Fibroblast of skin of abdomen (primary cell): ENCODE data around the gene VEZF1. TPM values are rescaled to one million over a fixed set of nuclear protein-coding genes. Genes with fewer than 3 reads are reported as not detected.

Experiments used
- DNase-seq: peaks from one replicate; pipeline ENCODE4 v3.0.0-alpha.2; 2013
- polyA plus RNA-seq, 2 experiments: library from polyadenylated mRNA; unstranded; fragments of 120-200 nt; gene quantifications; one replicate each; pipeline ENCODE4 v1.2.1, GENCODE V29; 2013; ENCODE audit not compliant: insufficient read length in 2 of 2

VEZF1 gene, protein sequence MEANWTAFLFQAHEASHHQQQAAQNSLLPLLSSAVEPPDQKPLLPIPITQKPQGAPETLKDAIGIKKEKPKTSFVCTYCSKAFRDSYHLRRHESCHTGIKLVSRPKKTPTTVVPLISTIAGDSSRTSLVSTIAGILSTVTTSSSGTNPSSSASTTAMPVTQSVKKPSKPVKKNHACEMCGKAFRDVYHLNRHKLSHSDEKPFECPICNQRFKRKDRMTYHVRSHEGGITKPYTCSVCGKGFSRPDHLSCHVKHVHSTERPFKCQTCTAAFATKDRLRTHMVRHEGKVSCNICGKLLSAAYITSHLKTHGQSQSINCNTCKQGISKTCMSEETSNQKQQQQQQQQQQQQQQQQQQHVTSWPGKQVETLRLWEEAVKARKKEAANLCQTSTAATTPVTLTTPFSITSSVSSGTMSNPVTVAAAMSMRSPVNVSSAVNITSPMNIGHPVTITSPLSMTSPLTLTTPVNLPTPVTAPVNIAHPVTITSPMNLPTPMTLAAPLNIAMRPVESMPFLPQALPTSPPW
- polyA plus RNA-seq (2013, experiment 1 of 2; ENCODE audit: insufficient read length) = 48.0 TPM
- 46.2 TPM for polyA plus RNA-seq (2013, experiment 2 of 2; ENCODE audit: insufficient read length)

DNA sequence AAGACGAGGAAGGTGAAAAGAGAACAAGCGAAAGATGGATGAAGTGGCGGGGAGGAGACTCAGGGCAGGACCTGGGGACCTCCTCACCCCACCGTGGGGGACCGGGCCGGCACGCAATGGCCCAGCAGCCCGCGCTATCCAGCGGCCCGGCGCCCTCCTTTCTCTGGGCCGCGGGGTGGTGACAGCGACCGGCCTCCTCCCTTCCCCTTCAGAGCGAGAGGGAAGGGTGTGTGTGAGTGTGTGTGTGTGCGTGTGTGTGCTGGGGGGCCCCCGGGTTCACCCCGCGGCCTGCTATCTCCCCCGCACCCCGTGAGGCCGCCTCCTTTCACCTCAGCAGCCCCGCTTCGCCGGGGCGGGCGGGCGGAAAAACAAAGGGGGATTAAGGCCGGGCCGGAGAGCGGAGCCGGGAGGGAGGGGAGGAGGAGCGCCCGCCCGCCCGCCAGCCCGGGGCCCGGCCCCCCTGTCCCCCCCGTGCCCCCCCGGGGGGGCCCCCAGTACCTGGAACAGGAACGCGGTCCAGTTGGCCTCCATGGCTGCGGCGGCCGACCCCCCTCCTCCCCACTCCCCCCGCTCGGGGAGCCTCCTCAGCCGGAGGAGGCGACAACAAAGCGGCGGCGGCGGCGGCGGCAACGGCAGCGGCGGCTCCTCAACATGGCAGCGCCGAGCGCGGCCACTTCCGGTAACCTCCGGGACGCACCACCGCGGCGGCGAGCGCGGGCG is at the start of gene VEZF1:
VEZF1 (minus strand) TSS at position 674 of the 720 bp plus-strand sequence; CDS start at position 531, 143 bp downstream.
- DNase-seq = peak; percentile 77

DNA sequence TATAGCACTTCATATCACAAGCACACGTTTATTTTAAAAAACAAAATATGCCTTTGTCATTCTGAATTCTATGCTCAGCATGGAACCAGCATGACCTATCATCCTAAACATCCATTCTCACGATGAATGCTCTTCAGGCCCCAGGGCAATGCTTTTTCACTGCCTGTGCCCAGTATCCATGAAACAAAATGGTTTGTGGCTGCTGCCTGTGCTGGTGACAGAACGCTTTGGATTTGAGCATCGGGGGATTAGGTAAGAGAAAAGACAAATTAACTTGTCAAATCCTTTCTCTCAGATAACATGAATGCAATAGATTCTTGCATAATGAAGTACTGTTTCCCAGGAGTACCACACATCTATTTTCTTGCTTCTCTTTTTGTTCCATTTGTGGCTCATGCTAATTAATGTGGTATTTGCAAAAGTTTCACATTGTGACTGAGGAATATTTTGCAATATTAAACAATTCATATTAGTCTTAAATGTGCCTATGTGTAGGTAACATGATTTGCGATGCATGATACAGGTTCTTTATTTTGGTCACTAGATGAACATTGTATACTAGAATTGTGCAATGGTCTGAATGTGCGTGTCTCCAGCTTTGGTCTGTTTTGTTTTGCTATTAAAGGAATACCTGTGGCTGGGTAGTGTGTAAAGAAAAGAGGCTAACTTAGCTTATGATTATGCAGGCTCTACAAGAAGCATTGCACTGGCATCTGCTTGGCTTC is 44.8 kb upstream of the VEZF1 start:
- DNase-seq = no peak

DNA sequence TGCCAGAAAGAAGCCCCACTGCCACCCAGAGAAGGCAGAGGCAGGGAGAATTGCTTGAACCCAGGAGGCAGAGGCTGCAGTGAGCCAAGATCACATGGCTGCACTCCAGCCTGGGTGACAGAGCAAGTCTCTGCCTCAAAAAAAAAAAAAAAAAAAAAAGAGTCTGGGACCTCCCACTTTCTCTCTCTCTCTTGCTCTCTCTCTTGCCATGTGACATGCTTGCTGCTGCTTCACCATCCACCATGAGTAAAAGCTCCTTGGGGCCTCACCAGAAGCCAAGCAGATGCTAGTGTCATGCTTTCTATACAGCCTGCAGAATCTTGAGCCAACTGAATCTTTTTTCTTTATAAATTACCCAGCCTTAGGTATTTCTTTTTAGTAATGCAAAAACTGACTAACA is 40.5 kb upstream of the VEZF1 start:
- no peak for DNase-seq

DNA sequence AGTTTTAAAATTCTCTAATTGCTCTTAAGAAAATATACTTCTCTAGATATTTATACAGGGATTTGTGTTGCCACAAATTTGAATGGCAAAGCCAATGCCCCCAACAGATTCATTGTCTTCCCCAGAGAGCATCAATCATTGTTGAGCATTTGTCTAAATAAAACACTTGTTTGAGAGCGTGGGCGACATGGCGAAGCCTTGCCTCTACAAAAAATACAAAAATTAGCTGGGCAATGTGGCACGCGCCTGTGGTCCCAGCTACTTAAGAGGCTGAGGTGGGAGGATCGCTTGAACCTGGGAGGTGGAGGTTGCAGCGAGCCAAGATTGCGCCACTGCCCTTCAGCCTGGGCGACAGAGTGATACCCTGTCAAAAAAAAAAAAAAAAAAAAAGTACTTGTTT is 32.3 kb upstream of the VEZF1 start:
- no peak for DNase-seq

DNA sequence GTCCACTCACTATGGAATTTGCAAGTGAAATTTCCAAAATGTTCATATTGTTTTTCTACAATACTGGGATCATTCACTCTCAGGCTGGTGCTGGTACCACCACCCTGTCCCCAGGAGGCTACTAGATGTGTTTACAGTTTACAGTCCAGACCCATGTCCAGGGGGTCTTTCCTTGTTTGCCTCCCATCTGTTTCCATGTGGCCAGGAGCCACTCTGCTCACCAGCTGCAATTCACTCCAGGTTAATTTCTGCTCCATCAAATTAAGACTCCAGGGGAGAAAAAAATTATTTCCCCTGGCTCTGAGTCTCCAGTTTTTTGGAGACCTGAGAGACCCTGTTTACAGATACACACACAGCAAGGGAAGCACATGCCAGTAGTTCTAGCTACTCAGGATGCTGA is 31.5 kb upstream of the VEZF1 start:
- no peak for DNase-seq

DNA sequence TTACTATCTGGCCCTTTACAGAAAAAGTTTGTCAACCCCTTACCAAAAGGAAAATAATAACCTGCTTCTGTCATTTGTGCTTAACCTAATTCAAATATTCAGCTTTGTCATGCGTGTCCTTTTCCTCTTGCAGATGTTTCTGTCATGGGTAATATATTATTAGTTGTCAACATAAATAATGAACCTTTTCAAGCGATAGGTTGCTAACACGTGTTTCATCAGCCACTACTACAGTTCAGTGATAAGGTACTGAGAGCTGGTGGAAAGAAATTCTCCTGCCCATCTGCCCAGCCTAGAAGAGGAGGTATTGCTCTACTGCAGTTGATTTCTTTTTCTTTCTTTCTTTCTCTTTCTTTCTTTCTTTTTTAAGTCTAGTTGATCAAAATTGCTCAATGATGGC is 31.0 kb upstream of the VEZF1 start:
- no peak for DNase-seq

DNA sequence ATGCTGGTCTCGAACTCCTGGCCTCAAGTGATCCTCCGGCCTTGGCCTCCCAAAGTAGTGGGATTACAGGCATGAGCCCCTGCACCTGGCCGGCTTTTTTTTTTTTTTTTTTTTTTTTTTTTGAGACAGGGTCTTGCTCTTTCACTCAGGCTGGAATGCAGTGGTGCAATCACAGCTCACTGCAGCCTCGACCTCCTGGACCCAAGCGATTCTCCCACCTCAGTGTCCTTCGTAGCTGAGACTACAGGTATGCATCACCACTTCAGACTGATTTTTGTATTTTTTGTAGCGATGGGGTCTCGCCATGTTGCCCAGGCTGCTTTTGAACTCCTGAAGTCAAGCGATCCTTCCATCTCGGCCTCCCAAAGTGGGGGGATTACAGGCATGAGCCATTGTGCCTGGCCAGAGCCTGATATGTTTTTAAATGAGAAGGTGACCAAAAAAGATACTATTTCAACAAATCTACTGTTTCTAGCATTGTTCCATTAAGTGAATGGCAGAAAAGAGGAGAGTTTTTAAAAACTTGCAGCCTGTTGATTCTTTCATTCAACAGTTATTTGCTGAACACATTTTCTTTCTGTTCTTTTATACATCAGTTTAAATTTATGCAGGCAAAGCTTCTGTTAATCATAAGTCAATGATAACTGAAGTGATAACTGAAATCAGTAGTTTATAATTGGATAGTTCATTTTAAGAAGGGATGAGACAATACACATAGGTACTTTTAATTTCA is 22.2 kb upstream of the VEZF1 start:
- DNase-seq = no peak

DNA sequence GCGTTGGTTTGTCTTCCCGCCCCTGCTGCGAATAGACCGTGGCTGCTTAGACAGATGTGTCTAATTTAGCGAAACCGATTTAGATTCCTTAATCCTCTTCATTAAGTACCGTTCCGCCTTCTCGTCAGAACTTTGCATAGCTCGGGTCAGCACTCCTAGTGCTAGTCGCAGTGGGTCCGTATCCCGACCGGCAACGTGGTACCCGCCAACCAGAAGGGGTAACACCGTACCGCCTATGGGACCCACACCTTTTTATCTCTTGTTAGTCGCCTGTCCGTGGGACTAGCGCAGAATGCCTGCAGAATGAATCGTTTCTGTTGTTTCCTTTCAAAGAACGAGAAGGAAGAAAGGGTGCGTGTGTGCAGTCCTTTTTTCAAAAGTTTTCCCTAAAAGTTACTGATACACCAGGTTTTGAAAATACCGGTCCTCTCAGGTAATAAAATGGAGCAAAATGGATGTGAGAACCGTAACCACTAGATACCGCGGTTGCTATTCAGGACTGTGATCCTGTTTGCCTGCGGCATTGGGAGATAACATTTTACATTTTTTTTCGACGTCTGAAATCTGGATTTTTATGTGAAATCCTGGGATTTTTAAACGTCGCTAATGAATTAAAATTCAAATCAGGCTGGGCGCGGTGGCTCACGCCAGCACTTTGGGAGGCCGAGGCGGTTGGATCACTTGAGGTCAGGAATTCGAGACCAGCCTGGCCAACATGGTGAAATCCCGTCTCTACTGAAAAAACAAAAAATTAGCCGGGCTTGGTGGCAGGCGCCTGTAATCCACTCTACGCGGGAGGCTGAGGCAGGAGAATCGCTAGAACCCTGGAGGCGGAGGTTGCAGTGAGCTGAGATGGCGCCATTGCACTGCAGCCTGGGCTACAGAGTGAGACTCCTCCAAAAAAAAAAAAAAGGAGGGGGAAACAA is 20.0 kb upstream of the VEZF1 start:
- no peak for DNase-seq

DNA sequence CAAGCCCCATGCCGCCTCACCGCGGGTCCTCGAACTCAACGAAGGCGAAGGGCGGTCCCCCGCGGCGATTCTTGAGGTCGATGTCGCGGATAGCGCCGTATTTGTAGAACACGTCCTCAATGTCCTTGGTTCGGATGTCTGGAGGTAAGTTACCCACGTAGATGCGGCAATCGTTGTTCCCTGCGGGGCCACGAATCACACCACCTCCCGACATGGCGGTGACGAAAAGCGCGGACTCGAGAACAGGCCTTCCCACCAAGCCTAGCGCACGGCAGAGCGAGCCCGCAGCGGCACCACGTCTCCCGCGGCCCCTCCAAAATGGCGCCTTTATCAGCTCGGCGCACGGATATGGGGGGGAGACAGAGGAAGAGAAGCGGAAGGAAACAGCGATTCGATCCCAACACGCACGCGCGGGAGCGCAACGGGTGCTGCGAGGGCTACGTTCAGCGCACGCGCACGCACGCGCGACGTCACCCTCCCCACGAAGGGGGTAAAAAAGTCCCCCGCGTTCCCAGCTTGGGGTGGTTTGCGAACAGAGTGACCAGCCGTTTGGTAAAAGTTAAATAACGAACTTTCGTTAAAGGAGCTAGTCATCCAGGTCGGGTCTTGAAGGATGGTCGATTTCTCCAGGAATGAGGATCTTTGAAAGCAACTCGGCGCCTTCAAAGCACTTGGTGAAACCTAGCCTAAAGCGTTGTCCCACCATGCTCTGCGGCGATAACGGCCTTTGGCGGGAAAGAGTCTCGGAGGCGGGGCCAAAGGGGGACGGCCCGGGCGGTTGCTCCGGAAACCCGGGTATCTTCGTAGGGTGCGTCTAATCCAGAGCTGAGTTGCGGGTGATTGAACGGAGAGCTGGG is 19.1 kb upstream of the VEZF1 start, which contains the start of gene SRSF1:
SRSF1 (minus strand) TSS at position 323 of the 857 bp plus-strand sequence; CDS start at position 214, 109 bp downstream.
- peak; percentile 98 for DNase-seq

DNA sequence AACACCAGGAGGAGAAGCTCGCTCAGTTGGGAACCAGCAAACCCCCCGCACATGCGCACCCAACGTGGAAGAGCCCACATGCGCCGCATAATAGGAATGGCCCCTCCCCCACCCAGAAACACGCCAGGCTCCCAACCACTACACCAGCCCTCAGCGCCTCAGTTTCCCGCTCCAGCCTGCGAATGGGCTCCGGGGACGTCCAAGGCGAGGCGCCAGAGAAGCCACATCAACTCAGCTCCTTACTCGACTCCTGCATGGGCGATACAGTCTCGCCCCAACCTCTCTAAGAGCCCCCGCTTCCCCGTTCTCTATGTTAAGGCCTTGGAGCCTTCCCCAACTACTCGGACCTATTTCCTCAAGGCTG is 18.5 kb upstream of the VEZF1 start:
- DNase-seq = peak; percentile 82

DNA sequence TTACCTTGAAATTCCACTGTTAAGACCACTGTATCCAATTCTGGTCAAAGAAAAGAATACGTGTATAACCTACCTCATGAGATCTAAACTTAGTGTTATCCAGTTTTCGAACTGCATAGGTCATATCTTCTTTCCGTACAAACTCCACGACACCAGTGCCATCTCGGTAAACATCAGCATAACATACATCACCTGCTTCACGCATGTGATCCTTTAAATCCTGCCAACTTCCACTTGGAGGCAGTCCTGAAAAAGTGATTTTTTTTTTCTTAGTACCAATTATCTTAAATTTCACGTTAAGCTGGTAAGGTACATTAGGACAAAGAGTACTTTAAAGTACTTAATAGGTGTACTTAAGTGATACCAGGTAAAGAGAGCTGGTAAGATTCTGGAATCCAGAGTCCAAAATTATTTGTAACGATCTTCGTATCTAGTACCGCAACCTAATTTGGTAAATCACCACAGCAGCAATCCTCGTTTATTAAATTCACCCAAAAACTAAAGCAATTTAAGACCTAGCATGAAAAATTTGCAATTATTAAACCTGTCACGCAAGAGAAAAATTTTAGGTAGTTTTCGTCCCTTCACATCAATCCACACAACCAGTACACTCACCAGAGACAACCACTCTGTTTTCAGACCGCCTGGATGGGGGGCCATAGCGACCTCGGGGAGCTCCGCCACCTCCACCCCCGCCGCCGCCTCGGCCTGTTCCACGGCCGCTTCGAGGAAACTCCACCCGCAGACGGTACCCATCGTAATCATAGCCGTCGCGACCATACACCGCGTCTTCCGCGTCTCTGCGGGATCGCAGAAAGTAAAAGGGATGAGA is 17.9 kb upstream of the VEZF1 start:
- DNase-seq = no peak

DNA sequence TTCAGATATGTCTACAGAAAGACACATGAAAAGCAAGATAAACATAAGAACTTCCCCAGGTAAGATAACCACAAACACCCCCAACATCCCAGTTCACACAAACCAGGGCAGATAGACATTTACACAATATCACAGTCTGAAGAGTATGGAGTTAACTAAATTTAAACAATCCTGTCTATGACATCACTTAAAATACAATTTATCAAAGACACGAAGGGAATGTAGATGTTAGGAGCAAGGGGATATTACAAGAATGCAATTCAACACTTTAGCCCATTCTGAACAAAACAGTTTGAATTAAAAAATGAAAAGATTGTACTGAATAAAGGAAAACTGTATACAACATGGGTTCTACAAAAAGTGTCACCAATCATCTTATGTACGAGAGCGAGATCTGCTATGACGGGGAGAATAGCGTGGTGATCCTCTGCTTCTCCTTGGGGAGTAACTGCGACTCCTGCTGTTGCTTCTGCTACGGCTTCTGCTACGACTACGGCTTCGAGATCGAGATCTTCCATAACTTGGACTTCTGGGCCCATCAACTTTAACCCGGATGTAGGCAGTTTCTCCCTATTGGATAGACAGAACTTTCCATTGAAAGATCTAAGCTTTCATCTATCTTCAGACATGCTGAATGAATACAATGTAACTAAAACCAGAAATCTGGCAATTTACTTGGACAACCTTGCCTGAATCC is 17.1 kb upstream of the VEZF1 start:
- no peak for DNase-seq

DNA sequence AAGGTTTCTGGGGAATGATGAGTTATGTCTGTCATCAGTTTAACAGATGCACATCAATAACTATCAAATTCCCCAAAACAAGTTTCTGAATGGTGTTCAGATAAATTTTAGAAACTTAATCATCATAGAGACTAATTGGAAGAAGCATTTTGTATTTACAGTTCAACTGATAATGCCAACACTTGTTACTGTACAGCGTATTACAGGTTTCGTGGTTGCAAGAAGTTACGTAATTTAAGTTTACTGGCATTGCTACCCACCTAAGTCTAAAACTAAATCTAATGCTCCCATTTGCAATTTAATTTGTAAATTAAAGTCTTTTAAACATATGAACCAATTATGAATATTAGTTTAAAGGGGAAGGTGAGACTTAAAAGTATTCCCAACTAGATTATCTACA is 16.0 kb upstream of the VEZF1 start:
- no peak for DNase-seq

DNA sequence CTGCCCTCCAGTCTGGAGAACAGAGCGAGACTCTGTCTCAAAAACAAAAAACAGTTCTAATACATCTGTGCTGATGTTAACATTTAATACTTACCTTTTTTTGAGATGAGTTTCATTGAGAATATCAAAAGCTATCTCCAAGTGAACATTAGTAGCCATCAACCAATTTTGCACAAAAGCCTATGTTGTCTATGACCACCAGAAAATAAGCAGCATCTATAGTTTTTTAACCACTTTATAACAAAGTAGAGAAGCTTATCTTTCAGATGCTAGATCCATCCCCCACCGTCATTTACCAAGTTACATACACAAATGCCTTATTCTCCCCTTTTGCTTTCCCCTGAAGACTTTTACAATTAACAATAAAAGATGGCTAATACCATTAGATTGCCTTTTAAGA is 14.9 kb upstream of the VEZF1 start:
- DNase-seq = no peak

DNA sequence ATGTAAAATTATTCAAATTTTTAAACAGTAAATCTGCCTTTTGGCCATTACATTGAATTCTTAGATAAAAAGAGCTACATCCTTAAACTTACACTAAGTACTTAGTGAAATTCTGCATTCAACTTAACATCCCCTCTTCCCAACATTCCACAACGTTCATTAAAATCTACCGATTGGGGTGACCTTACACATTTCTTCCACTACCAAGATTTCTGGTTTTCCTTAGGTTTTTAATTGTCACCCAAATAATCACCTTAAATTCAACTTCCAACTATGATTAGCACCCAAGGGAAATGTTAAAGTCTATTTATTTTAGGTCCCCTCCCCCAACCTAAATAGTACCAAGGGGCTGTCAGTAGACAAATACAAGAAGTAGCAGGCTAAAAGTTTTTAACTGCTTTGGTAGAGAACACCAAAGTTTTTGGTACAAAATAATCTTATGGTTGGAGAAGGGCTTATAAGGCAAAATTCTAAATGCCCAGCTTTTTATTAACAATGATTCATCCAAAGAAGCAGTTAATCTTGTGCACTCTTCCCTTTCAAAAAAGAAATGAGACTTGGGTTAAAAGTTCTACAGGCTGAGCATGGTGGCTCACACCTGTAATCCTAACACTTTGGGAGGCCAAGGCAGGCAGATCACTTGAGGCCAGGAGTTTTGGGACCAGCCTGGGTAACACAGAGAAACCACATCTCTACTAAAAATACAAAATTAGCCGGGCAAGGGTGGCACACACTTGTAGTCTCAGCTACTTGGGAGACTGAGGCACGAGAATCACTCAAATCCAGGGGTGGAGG is 14.3 kb upstream of the VEZF1 start:
- DNase-seq = no peak

DNA sequence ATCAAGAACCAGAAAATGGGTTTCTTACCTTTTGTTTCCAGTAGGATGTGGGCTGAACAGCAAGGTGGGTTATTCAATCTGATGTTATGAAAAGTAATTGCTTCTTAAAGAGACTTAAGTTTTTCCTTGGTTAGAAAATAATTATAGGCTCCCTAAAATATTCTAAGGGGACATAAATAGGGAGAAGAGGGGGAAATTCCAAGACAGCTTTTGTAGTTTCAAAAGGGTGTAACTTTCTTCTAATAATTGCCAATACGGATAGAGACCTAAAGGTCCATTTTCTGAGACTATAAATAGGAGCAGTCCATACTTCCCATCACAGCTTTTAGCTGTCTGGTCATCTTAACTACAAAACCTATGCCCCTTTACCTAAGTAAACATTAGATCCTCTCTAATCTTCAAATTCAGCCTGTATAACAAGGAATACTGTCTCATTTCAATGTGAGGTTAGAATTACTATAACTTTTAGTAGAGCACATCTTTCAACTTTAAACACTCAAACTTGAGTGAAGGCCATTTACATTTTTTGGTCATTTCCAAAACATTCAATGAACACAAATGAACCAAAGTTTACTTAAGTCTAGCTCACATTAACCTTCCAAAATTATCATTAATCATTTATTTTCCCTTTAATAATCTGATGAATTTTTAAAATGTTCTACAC is 13.5 kb upstream of the VEZF1 start:
- DNase-seq = no peak

DNA sequence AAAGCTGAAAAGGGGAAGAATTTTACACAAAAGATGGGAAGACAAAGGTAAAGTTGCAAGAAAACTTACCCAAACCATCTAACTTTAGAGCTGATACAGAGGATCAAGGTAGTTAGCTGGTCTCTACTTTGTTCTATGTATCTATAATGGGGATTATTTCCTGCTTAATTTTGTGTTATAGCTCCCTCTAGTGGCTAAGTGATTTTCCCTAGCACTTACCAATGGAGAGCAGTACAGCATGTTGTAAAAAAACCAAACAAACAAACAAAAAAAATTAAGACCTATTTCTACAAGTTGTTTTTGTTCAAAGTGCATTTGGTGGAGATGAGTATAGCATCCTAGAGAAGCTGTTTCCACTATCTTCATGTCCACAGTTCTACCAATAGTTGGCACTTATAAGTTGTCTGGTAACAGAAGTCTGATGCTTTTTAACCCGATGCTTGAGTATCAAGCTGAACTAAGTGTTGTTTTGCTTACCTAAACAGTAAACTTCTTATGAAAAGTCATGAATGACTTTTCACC is 11.5 kb upstream of the VEZF1 start:
- peak; percentile 62 for DNase-seq
